Spleen (tissue), 11 donors: Measurements from ENCODE around the gene PTPN14. TPM values are rescaled to one million over a fixed set of nuclear protein-coding genes. Genes with fewer than 3 reads are reported as not detected.

Experiments
- DNase-seq: peaks from one replicate; pipeline ENCODE4 v3.0.0-alpha.2; 2020
- H3K27ac ChIP-seq, 8 donors: fragments of 200-600 bp; sonication (generic) in 7 of 8; 1 replicate in 4 of 8; 2 replicates in 4 of 8; pipeline versions ENCODE4 v1.5.0 to v1.8.0; 2016 to 2021; ENCODE audit warnings: inconsistent platforms in 4 of 8, mild to moderate bottlenecking in 4 of 8, moderate library complexity in 1 of 8
- H3K27me3 ChIP-seq, 7 donors: fragments of 200-600 bp; sonication (generic) in 6 of 7; replicated peaks in 1 of 7; 1 replicate in 4 of 7; 2 replicates in 3 of 7; pipeline versions ENCODE4 v1.5.0 to v1.8.0; 2016 to 2021; ENCODE audit warnings: inconsistent platforms in 3 of 7, mild to moderate bottlenecking in 1 of 7
- H3K36me3 ChIP-seq, 6 donors: fragments of 200-600 bp; sonication (generic) in 5 of 6; 1 replicate in 4 of 6; 2 replicates in 2 of 6; pipeline versions ENCODE4 v1.5.0 to v1.8.0; 2016 to 2021; ENCODE audit warnings: inconsistent platforms in 2 of 6
- H3K4me1 ChIP-seq, 6 donors: fragments of 200-600 bp; sonication (generic) in 5 of 6; 1 replicate in 3 of 6; 2 replicates in 3 of 6; pipeline versions ENCODE4 v1.5.0 to v1.8.0; 2016 to 2021; ENCODE audit warnings: inconsistent platforms in 3 of 6
- H3K4me3 ChIP-seq, 8 donors: fragments of 200-600 bp; sonication (generic) in 7 of 8; 1 replicate in 4 of 8; 2 replicates in 4 of 8; pipeline versions ENCODE4 v1.5.0 to v1.8.0; 2016 to 2021; ENCODE audit warnings: inconsistent platforms in 4 of 8, mild to moderate bottlenecking in 4 of 8, moderate library complexity in 2 of 8
- H3K9me3 ChIP-seq, 8 donors: fragments of 200-600 bp; sonication (generic) in 7 of 8; 1 replicate in 4 of 8; 2 replicates in 4 of 8; pipeline versions ENCODE4 v1.5.0 to v1.8.0; 2016 to 2021; ENCODE audit warnings: inconsistent platforms in 4 of 8
- CTCF ChIP-seq, 11 experiments: fragments of 200-600 bp in 7 of 11; fragments of 450-650 bp in 4 of 11; sonication (generic) in 4 of 11; IDR thresholded peaks in 8 of 11; conservative IDR thresholded peaks in 3 of 11; 1 replicate in 7 of 11; 2 replicates in 4 of 11; pipeline versions ENCODE4 v1.4.0 to v1.8.0; 2016 to 2021; ENCODE audit warnings: antibody characterized with exemption in 11 of 11, inconsistent platforms in 4 of 11, mild to moderate bottlenecking in 1 of 11
- POLR2A ChIP-seq, 3 donors: fragments of 450-650 bp; IDR thresholded peaks; one replicate each; pipeline ENCODE4 v1.5.1; 2017; ENCODE audit warnings: antibody characterized with exemption in 3 of 3, mild to moderate bottlenecking in 1 of 3
- POLR2AphosphoS5 ChIP-seq, 3 donors: sonication (generic); formaldehyde crosslinking; IDR thresholded peaks; one replicate each; pipeline ENCODE4 v1.5.1; 2017; ENCODE audit warnings: antibody characterized with exemption in 3 of 3
- WGBS, 5 donors: extraction: QIAGEN DNeasy Blood & Tissue Kit in 3 of 5; methylation state at CpG; one replicate each; pipeline versions ENCODE4 v1.1.5 to v1.1.7; 2013 to 2018; 5-methylcytosine and 5-hydroxymethylcytosine counted together
- intact Hi-C: fragments of 100-400 bp; cut with DNase I; formaldehyde crosslinking; loops from one replicate; pipeline ENCODE4 v1.15.0; 2023; ENCODE audit warnings: low total_unique reads
- polyA plus RNA-seq, 3 donors: library from polyadenylated mRNA; stranded (reverse); fragments of 200-250 nt; gene quantifications; one replicate each; pipeline ENCODE4 v1.2.1, GENCODE V29; 2013
- total RNA-seq, 7 donors: library from RNA; depleted of rRNA in 3 of 7; stranded (reverse); fragments of >200 nt in 3 of 7; fragmentation: NEBNext Ultra II Directional in 4 of 7; extraction: Animal tissue kit (Norgen Biotek cat#: 25700) in 4 of 7; gene quantifications; one replicate each; pipeline versions ENCODE4 v1.1.0 to v1.2.1, GENCODE V29; 2016 to 2021
- donor health status: healthy with polysubstance abuse.
- donor health status: DM: no; HTN: no; CAD: no; lungs with moderate emphysema.
- donor health status: DM: no; HTN: no; CAD: no.
- donor health status: Bipolar disorder and iron deficiency.
- donor health status: healthy.
- donor health status: DM: no; HTN: no; CAD: no.
- donor health status: DM: yes; HTN: yes; CAD: no.

The PTPN14 gene
- total and polyA plus RNA-seq, 10 donors: 0.83 to 28.5 (median 16.8) TPM

DNA sequence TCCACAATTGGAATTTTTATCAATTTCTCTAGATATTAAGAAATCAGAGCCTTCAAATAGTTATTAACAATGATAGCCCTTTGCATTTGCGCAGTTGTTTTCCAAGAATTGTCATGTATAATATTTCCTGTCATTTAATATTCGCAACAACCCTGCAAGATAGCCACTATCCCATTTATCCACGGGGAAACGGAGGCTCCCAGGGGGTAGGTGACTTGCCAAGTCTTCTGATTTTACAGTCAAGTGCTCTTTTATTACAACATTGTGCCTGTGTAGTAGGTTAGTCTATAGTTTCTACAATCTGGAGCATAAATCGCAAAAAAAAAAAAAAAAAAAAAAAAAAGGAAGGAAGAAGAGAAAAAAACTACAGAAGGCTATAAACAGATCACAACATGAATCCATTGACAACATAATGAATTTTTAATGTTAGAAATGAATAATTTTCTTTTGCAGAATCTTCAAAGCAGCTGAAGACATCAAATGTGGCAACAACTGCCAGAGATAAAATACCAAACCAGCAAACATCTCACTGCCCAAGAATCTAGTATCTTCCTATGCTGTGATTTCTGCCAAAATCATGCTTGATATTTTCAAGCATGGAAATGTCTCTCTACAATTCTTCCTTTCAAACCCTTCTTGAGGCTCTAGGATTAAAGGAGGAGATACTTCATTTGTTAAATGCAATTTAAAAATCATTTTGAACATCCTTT is 125.5 kb downstream of the PTPN14 start:
- H3K4me1 ChIP-seq: peaks cover 9 to 18% (median 13%) of the 10 kb centered on the region in 6 donors
- H3K27me3 ChIP-seq: peaks cover 0 to 3% (median 0%) of the 10 kb centered on the region in 7 donors
- H3K4me3 ChIP-seq: no peak overlapping the region
- intact Hi-C loops: no loop called here
- TF ChIP-seq POLR2AphosphoS5 (IDR thresholded peaks at IDR 0.05): no peak
- no peak for TF ChIP-seq CTCF (IDR thresholded peaks at IDR 0.05 in 8 of 11, conservative IDR thresholded peaks at IDR 0.05 in 3 of 11)
- no peak for TF ChIP-seq POLR2A (IDR thresholded peaks at IDR 0.05)
- no peaks in the 10 kb centered on the region for H3K36me3 ChIP-seq
- WGBS, 5 donors: 57 to 70% (median 60%) methylated on average over 5 of the region's 5 CpGs
- H3K27ac ChIP-seq: no peak overlapping the region
- H3K9me3 ChIP-seq: no peaks in the 10 kb centered on the region
- no peak for DNase-seq

GRCh38 chr1:214425101-214425500 is 126.3 kb downstream of the PTPN14 start:
- Histone ChIP-seq H3K27ac (no peak overlapping the region), H3K36me3 (no peaks in the 10 kb centered on the region), H3K4me1 (peaks cover 9 to 18% (median 13%) of the 10 kb centered on the region in 6 donors), H3K27me3 (peaks cover 0 to 3% (median 0%) of the 10 kb centered on the region in 7 donors), H3K4me3 (no peak overlapping the region), H3K9me3 (no peaks in the 10 kb centered on the region)
- DNase-seq: no peak
- WGBS, 5 donors: 94 to 100% (median 94%) methylated on average over 2 of the region's 2 CpGs
- TF ChIP-seq CTCF (IDR thresholded peaks at IDR 0.05 in 8 of 11, conservative IDR thresholded peaks at IDR 0.05 in 3 of 11) (no peak), POLR2AphosphoS5 (IDR thresholded peaks at IDR 0.05) (no peak), POLR2A (IDR thresholded peaks at IDR 0.05) (no peak)
- intact Hi-C loops: no loop called here

DNA sequence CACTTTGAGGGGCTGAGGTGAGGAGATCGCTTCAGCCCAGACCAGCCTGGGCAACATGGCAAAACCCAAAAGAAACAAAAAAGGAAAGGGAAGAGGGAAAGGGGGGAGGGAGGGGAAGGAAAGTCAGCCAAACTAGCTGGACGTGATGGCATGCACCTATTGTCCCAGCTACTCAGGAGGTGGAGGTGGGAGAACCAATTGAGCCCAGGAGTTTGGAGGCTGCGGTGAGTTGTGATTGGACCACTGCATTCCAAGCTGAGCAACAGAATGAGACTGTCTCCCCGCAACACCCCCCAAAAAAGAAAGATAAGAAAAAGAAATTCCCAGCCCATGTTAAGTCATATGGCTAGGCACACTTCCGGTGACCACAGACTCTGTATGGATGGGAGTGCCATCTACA is 128.4 kb downstream of the PTPN14 start:
- H3K27me3 ChIP-seq: peaks cover 0 to 3% (median 0%) of the 10 kb centered on the region in 7 donors
- WGBS, 5 donors: 87 to 94% (median 88%) methylated on average over 5 of the region's 5 CpGs
- no peak for DNase-seq
- H3K36me3 ChIP-seq: no peaks in the 10 kb centered on the region
- H3K4me3 ChIP-seq: no peak overlapping the region
- no peaks in the 10 kb centered on the region for H3K9me3 ChIP-seq
- H3K27ac ChIP-seq: no peak overlapping the region
- intact Hi-C loops: no loop called here
- TF ChIP-seq POLR2AphosphoS5 (IDR thresholded peaks at IDR 0.05): no peak
- no peak for TF ChIP-seq CTCF (IDR thresholded peaks at IDR 0.05 in 8 of 11, conservative IDR thresholded peaks at IDR 0.05 in 3 of 11)
- peaks cover 6 to 16% (median 8%) of the 10 kb centered on the region in 6 donors for H3K4me1 ChIP-seq

DNA sequence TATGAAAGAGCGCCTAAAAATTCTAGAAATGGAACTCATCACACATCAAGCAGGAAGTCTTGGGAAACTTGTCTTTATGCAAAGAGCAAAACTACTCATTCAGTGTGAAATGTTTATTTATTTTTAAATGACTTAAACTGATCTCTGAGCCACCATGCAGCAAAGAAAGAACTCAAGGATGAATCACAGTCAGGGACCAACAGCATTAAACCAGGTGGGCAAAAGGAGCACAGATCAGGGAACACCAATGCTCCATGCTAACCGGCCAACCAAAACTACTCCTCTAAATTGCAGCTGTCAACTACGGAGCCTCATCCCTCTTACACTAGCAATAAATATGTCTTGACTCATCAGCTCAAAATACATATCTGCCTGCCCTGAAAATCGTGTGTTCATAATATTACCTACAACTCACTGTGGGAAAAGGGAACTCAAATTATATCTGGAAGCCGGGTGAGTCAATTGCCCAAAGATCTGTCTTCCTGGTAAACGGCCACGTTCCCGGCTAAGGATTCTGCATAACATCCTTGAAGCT is 129.2 kb downstream of the PTPN14 start:
- TF ChIP-seq CTCF (IDR thresholded peaks at IDR 0.05 in 8 of 11, conservative IDR thresholded peaks at IDR 0.05 in 3 of 11): no peak
- TF ChIP-seq POLR2AphosphoS5 (IDR thresholded peaks at IDR 0.05): no peak
- TF ChIP-seq POLR2A (IDR thresholded peaks at IDR 0.05): no peak
- no peak overlapping the region for H3K27ac ChIP-seq
- DNase-seq: no peak
- no peaks in the 10 kb centered on the region for H3K36me3 ChIP-seq
- H3K9me3 ChIP-seq: no peaks in the 10 kb centered on the region
- no peak overlapping the region for H3K4me3 ChIP-seq
- intact Hi-C loops: no loop called here
- peaks cover 0 to 13% (median 1%) of the 10 kb centered on the region in 6 donors for H3K4me1 ChIP-seq
- H3K27me3 ChIP-seq: peaks cover 0 to 3% (median 0%) of the 10 kb centered on the region in 7 donors
- WGBS, 5 donors: 84 to 92% (median 86%) methylated on average over 8 of the region's 8 CpGs
